Measurements from ENCODE around the gene VAMP3. TPM values are rescaled to one million over a fixed set of nuclear protein-coding genes. Genes with fewer than 3 reads are reported as not detected.

Gene VAMP3
- total RNA-seq, 1 donor from 2014 or later: 154 TPM

GRCh38 chr1:7722670-7723012 lies 48.5 kb upstream of the VAMP3 start:
- no peak overlapping the region for H3K4me2 ChIP-seq (ENCODE audit: low read length)
- no peaks in the 10 kb centered on the region for H3K27me3 Mint-ChIP-seq (ENCODE audit: low read depth, unreplicated experiment)
- no peak overlapping the region for H3K27ac ChIP-seq (ENCODE audit: low read depth, low read length)
- DNase-seq (ENCODE audit: low read depth) (no peak), FAIRE-seq (no peak)
- no peak overlapping the region for H3K4me3 ChIP-seq (ENCODE audit: insufficient read depth, low read depth, low read length)
- H3K79me2 ChIP-seq (ENCODE audit: insufficient read depth, low read length): no peaks in the 10 kb centered on the region
- no peak overlapping the region for H3K4me3 Mint-ChIP-seq (ENCODE audit: unreplicated experiment)
- no peaks in the 10 kb centered on the region for H3K9me3 ChIP-seq (ENCODE audit: insufficient read depth, low read depth, low read length)
- no peaks in the 10 kb centered on the region for H3K4me1 ChIP-seq (ENCODE audit: insufficient read depth, low read length)
- no peaks in the 10 kb centered on the region for H3K9me3 Mint-ChIP-seq (ENCODE audit: unreplicated experiment)
- no peaks in the 10 kb centered on the region for H3K36me3 Mint-ChIP-seq (ENCODE audit: low read depth, unreplicated experiment)
- H3K27me3 ChIP-seq (ENCODE audit: insufficient read depth, low read length): peaks cover 3% of the 10 kb centered on the region
- H2AFZ ChIP-seq (ENCODE audit: low read depth, low read length): no peak overlapping the region
- no peaks in the 10 kb centered on the region for H3K4me1 Mint-ChIP-seq (ENCODE audit: low read depth, unreplicated experiment)
- no peak overlapping the region for H3K27ac Mint-ChIP-seq (ENCODE audit: unreplicated experiment)
- TF ChIP-seq EZH2 (IDR thresholded peaks at IDR 0.05; ENCODE audit: insufficient read depth, low read length) (no peak), CTCF (IDR thresholded peaks at IDR 0.05; ENCODE audit: insufficient read depth, low read depth, low read length) (no peak)
- no peaks in the 10 kb centered on the region for H4K20me1 ChIP-seq (ENCODE audit: insufficient read depth, low read length)
- H3K36me3 ChIP-seq (ENCODE audit: insufficient read depth, low read length): no peaks in the 10 kb centered on the region
- H3K9ac ChIP-seq (ENCODE audit: low read length): no peak overlapping the region

GRCh38 chr1:7726623-7727022 lies 44.5 kb upstream of the VAMP3 start:
- Mint-ChIP-seq H3K4me1 (ENCODE audit: low read depth, unreplicated experiment) (no peaks in the 10 kb centered on the region), H3K36me3 (ENCODE audit: low read depth, unreplicated experiment) (no peaks in the 10 kb centered on the region), H3K27ac (ENCODE audit: unreplicated experiment) (no peak overlapping the region), H3K27me3 (ENCODE audit: low read depth, unreplicated experiment) (no peaks in the 10 kb centered on the region), H3K4me3 (ENCODE audit: unreplicated experiment) (no peak overlapping the region), H3K9me3 (ENCODE audit: unreplicated experiment) (peaks cover 2% of the 10 kb centered on the region)
- Histone ChIP-seq H3K27ac (ENCODE audit: low read depth, low read length) (no peak overlapping the region), H3K9me3 (ENCODE audit: insufficient read depth, low read depth, low read length) (no peaks in the 10 kb centered on the region), H3K4me2 (ENCODE audit: low read length) (no peak overlapping the region), H3K9ac (ENCODE audit: low read length) (no peak overlapping the region), H4K20me1 (ENCODE audit: insufficient read depth, low read length) (no peaks in the 10 kb centered on the region), H3K79me2 (ENCODE audit: insufficient read depth, low read length) (no peaks in the 10 kb centered on the region), H3K27me3 (ENCODE audit: insufficient read depth, low read length) (no peaks in the 10 kb centered on the region), H3K4me1 (ENCODE audit: insufficient read depth, low read length) (no peaks in the 10 kb centered on the region), H3K4me3 (ENCODE audit: insufficient read depth, low read depth, low read length) (no peak overlapping the region), H2AFZ (ENCODE audit: low read depth, low read length) (no peak overlapping the region), H3K36me3 (ENCODE audit: insufficient read depth, low read length) (no peaks in the 10 kb centered on the region)
- TF ChIP-seq CTCF (IDR thresholded peaks at IDR 0.05; ENCODE audit: insufficient read depth, low read depth, low read length): no peak
- TF ChIP-seq EZH2 (IDR thresholded peaks at IDR 0.05; ENCODE audit: insufficient read depth, low read length): no peak
- FAIRE-seq (no peak), DNase-seq (ENCODE audit: low read depth) (no peak)

GRCh38 chr1:7727809-7728471 lies 43.2 kb upstream of the VAMP3 start:
- H3K36me3 ChIP-seq (ENCODE audit: insufficient read depth, low read length): no peaks in the 10 kb centered on the region
- no peaks in the 10 kb centered on the region for H3K4me1 ChIP-seq (ENCODE audit: insufficient read depth, low read length)
- H3K36me3 Mint-ChIP-seq (ENCODE audit: low read depth, unreplicated experiment): no peaks in the 10 kb centered on the region
- no peak for FAIRE-seq
- H4K20me1 ChIP-seq (ENCODE audit: insufficient read depth, low read length): no peaks in the 10 kb centered on the region
- H3K27ac Mint-ChIP-seq (ENCODE audit: unreplicated experiment): no peak overlapping the region
- H3K9ac ChIP-seq (ENCODE audit: low read length): no peak overlapping the region
- no peak for DNase-seq (ENCODE audit: low read depth)
- no peaks in the 10 kb centered on the region for H3K4me1 Mint-ChIP-seq (ENCODE audit: low read depth, unreplicated experiment)
- H3K27me3 Mint-ChIP-seq (ENCODE audit: low read depth, unreplicated experiment): no peaks in the 10 kb centered on the region
- H3K4me3 ChIP-seq (ENCODE audit: insufficient read depth, low read depth, low read length): no peak overlapping the region
- H3K79me2 ChIP-seq (ENCODE audit: insufficient read depth, low read length): no peaks in the 10 kb centered on the region
- no peaks in the 10 kb centered on the region for H3K27me3 ChIP-seq (ENCODE audit: insufficient read depth, low read length)
- H3K4me2 ChIP-seq (ENCODE audit: low read length): peak overlapping the region; percentile 46
- peak overlapping the region; percentile 28 for H2AFZ ChIP-seq (ENCODE audit: low read depth, low read length)
- no peak for TF ChIP-seq EZH2 (IDR thresholded peaks at IDR 0.05; ENCODE audit: insufficient read depth, low read length)
- no peak for TF ChIP-seq CTCF (IDR thresholded peaks at IDR 0.05; ENCODE audit: insufficient read depth, low read depth, low read length)
- H3K9me3 Mint-ChIP-seq (ENCODE audit: unreplicated experiment): peaks cover 2% of the 10 kb centered on the region
- no peaks in the 10 kb centered on the region for H3K9me3 ChIP-seq (ENCODE audit: insufficient read depth, low read depth, low read length)
- no peak overlapping the region for H3K4me3 Mint-ChIP-seq (ENCODE audit: unreplicated experiment)
- no peak overlapping the region for H3K27ac ChIP-seq (ENCODE audit: low read depth, low read length)

Measured in astrocyte (in vitro differentiated cells and primary cell).